Measurements from ENCODE around the gene TRPM3.

Gene TRPM3

DNA sequence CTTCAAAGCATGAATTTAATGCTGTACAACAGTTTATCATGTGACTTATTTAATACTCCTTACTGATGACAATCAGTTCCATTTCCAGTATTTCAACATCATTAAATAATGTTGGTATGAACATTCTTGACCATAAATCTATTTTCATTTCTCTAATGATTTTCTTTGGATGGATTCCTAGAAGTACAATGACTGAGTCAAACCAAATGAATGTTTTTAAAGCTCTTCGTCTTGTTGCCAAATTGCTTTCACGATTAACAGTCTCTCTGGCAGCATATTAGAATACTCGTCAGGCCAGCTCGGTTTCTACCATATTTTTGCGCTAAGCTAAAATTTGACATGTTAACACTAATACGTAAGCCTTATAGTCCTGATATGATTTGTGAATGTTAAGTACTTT is 197.0 kb downstream of the TRPM3 start:
- no peak for DNase-seq (ENCODE audit: extremely low read depth, low read depth)
- H3K4me3 ChIP-seq (replicated peaks; ENCODE audit: low read depth, low read length) = no peak overlapping the region
- no peak for TF ChIP-seq CTCF (IDR thresholded peaks at IDR 0.05; ENCODE audit: low read depth, low read length, missing control alignments)

GRCh38 chr9:70923961-70924360 is 197.5 kb downstream of the TRPM3 start:
- H3K4me3 ChIP-seq (replicated peaks; ENCODE audit: low read depth, low read length) = no peak overlapping the region
- DNase-seq (ENCODE audit: extremely low read depth, low read depth) = no peak
- no peak for TF ChIP-seq CTCF (IDR thresholded peaks at IDR 0.05; ENCODE audit: low read depth, low read length, missing control alignments)

DNA sequence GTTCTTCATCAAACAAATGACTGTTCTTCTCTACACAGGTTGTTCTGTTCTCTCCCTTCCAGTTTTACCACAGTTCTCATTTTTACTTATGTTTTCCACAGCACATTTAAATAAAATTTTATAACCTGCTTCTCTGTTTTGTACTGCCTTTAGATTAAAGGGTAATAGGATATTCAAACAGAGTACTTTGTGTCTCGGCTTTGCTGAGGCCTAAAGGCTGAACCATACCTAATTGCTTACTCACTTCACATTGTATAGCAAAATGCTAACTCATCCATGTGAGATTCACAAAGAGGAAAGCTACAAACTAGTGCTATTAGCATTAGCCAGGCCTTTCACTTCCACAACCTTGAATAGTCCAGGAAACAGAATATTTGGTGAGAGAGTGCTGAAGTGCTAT is 200.3 kb downstream of the TRPM3 start:
- TF ChIP-seq CTCF (IDR thresholded peaks at IDR 0.05; ENCODE audit: low read depth, low read length, missing control alignments) = no peak
- no peak for DNase-seq (ENCODE audit: extremely low read depth, low read depth)
- H3K4me3 ChIP-seq (replicated peaks; ENCODE audit: low read depth, low read length) = no peak overlapping the region

GRCh38 chr9:70917277-70917676 is 204.1 kb downstream of the TRPM3 start:
- DNase-seq (ENCODE audit: extremely low read depth, low read depth) = no peak
- TF ChIP-seq CTCF (IDR thresholded peaks at IDR 0.05; ENCODE audit: low read depth, low read length, missing control alignments) = no peak
- no peak overlapping the region for H3K4me3 ChIP-seq (replicated peaks; ENCODE audit: low read depth, low read length)

- H3K4me3 ChIP-seq (replicated peaks; ENCODE audit: low read depth, low read length) = no peak overlapping the region
- no peak for TF ChIP-seq CTCF (IDR thresholded peaks at IDR 0.05; ENCODE audit: low read depth, low read length, missing control alignments)
- no peak for DNase-seq (ENCODE audit: extremely low read depth, low read depth)
Observed at GRCh38 chr9:70911791-70912190, 209.6 kb downstream of the TRPM3 start.

DNA sequence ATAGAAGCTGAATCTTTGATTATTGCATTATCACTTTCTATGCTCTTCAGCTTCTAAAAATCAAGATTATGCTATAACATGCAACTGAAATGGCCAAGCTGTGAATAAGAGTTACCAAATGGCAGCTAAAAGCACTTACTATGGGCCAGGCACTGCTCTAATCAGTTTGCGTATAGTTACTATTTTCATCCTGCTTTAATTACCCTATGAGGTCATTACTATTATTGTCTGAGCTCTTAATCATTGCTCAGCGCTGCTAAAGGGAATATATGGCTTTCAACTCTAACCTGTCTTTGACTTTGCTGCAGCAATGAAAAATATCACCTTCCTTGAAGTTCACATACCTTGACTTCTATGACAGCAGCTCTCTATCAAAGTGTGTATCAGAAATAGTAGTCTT is 210.8 kb downstream of the TRPM3 start:
- no peak overlapping the region for H3K4me3 ChIP-seq (replicated peaks; ENCODE audit: low read depth, low read length)
- no peak for DNase-seq (ENCODE audit: extremely low read depth, low read depth)
- no peak for TF ChIP-seq CTCF (IDR thresholded peaks at IDR 0.05; ENCODE audit: low read depth, low read length, missing control alignments)

DNA sequence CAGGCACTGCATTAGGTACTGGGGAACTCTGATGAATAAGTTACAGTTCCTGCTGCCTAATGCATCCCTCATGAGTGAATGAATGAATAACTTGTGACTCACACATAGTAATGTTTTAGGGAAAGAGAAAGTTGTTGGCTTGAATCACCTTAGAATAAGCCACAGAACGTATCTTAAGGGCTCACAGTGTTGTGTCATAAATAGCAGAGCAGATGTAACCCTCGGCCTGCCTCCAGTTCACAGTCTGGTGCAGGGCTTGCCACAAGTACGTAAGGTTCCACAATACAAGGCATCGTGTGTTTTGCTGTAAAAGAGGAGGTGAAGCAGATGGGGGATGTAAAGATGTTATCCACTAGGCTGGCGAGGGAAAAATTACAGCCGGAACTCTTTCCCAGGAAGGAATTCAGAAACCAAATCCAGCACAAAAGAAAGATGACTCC is 218.7 kb downstream of the TRPM3 start:
- peak overlapping the region; percentile 21; the same call in 1 of the 2 replicates for H3K4me3 ChIP-seq (replicated peaks; ENCODE audit: low read depth, low read length)
- TF ChIP-seq CTCF (IDR thresholded peaks at IDR 0.05; ENCODE audit: low read depth, low read length, missing control alignments) = no peak
- peak; percentile 92 for DNase-seq (ENCODE audit: extremely low read depth, low read depth)
